Spinal cord (tissue), 10 donors: ENCODE results near the gene SALL2. TPM values are rescaled to one million over a fixed set of nuclear protein-coding genes. Genes with fewer than 3 reads are reported as not detected.

Source experiments
- DNase-seq, 6 donors: peaks; one replicate each; pipeline versions ENCODE4 v3.0.0 to v3.0.0-alpha.2; 2013 to 2015; ENCODE audit warnings: low spot score in 6 of 6, low read depth in 4 of 6
- H3K27ac ChIP-seq: one replicate; pipeline ENCODE4 v1.5.1; 2013; ENCODE audit warnings: low read depth, low read length, control low read depth
- H3K27me3 ChIP-seq: one replicate; pipeline ENCODE4 v1.6.1; 2013; ENCODE audit warnings: low read length; ENCODE audit not compliant: control insufficient read depth, insufficient read depth
- H3K36me3 ChIP-seq: one replicate; pipeline ENCODE4 v1.6.1; 2013; ENCODE audit warnings: low read length; ENCODE audit not compliant: control insufficient read depth, insufficient read depth
- H3K4me1 ChIP-seq: one replicate; pipeline ENCODE4 v1.6.1; 2013; ENCODE audit warnings: low read length; ENCODE audit not compliant: control insufficient read depth, insufficient read depth
- H3K4me3 ChIP-seq: one replicate; pipeline ENCODE4 v1.5.1; 2013; ENCODE audit warnings: low read depth, low read length, control low read depth
- H3K9me3 ChIP-seq: one replicate; pipeline ENCODE4 v1.6.1; 2013; ENCODE audit warnings: low read length; ENCODE audit not compliant: control insufficient read depth, insufficient read depth
- WGBS: methylation state at CpG from one replicate; pipeline ENCODE4 v1.1.5; 2013; ENCODE audit warnings: missing lambda C conversion rate; ENCODE audit not compliant: insufficient coverage; 5-methylcytosine and 5-hydroxymethylcytosine counted together
- polyA plus RNA-seq, 2 donors: library from polyadenylated mRNA; unstranded; fragments of 120-200 nt; gene quantifications; one replicate each; pipeline ENCODE4 v1.2.1, GENCODE V29; 2013; ENCODE audit not compliant: insufficient read length in 2 of 2
- total RNA-seq, 2 donors: library from RNA; depleted of rRNA in 1 of 2; stranded (reverse); fragments of 120-200 nt in 1 of 2; fragments of >200 nt in 1 of 2; gene quantifications; one replicate each; pipeline versions ENCODE4 v1.2.3 to v1.2.4, GENCODE V29; 2013 to 2014
- donor health status: healthy.

Gene SALL2
- total and polyA plus RNA-seq, 4 donors, result 36.9 to 158 (median 84.0) TPM

GRCh38 chr14:21528381-21529348 lies 2.5 kb upstream of the SALL2 start:
- DNase-seq, result no peak
- 88% methylated on average over 2 of the region's 4 CpGs for WGBS
- Histone ChIP-seq H3K4me1 (peaks cover 25% of the 10 kb centered on the region), H3K36me3 (peaks cover 18% of the 10 kb centered on the region), H3K27me3 (no peaks in the 10 kb centered on the region), H3K9me3 (no peaks in the 10 kb centered on the region), H3K27ac (no peak overlapping the region), H3K4me3 (no peak overlapping the region)

DNA sequence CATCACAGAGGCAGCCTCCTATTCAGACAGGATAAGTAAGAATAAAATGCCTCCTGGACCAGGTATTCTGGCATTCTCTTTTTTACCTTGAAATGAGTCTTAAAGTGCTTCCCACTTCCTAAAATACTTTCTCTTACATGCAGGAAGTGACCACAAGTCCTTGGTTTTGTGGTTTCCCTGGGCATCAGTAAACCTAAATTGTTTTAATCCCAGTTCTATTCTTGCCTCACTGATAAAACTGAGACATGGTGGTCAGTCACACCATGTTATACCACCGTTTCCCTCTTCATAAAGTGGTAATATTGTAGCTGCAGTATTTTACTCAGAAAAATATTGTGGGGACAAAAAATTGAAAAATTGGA lies 1.2 kb upstream of the SALL2 start:
- H3K4me3 ChIP-seq, result peak overlapping the region; percentile 74
- H3K36me3 ChIP-seq, result peaks cover 31% of the 10 kb centered on the region
- H3K27ac ChIP-seq, result peak overlapping the region; percentile 65
- no CpG with 5 or more reads among the region's 1 CpG for WGBS
- no peaks in the 10 kb centered on the region for H3K9me3 ChIP-seq
- H3K27me3 ChIP-seq, result no peaks in the 10 kb centered on the region
- DNase-seq, result no peak
- H3K4me1 ChIP-seq, result peaks cover 39% of the 10 kb centered on the region

- H3K27me3 ChIP-seq, result no peaks in the 10 kb centered on the region
- peaks cover 36% of the 10 kb centered on the region for H3K36me3 ChIP-seq
- DNase-seq, result peak in 1 of 6 donors; percentile 85
- H3K4me1 ChIP-seq, result peaks cover 44% of the 10 kb centered on the region
- WGBS, result 0% methylated on average over 5 of the region's 13 CpGs
- peak overlapping the region; percentile 74 for H3K4me3 ChIP-seq
- no peaks in the 10 kb centered on the region for H3K9me3 ChIP-seq
- H3K27ac ChIP-seq, result peak overlapping the region; percentile 65
Observed at GRCh38 chr14:21526672-21527317, 649 bp upstream of the SALL2 start.

DNA sequence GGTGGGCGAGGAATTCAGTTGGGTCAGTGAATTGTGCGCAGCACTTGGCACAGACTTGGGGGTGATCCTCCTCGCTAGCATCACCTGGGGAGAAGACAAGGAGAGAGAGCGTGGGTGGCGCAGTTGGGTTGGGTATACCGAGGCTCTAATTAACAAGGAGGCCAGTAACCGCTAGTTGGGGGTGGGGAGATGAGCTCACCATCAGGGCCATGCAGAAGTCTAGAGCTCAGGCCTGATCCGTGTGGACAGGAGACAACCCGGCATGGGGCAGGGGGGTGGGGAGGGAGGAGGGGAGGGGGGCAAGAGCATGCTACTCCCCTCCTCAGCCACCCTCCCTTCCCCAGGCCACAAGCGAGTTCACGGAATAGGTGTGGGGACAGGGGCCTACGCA lies 580 bp downstream of the SALL2 start:
- WGBS, result 9% methylated on average over 6 of the region's 12 CpGs
- H3K27ac ChIP-seq, result peak overlapping the region; percentile 65
- H3K9me3 ChIP-seq, result no peaks in the 10 kb centered on the region
- peak in 2 of 6 donors; percentile 59 to 75 for DNase-seq
- H3K36me3 ChIP-seq, result peaks cover 39% of the 10 kb centered on the region
- H3K4me1 ChIP-seq, result peaks cover 44% of the 10 kb centered on the region
- H3K4me3 ChIP-seq, result peak overlapping the region; percentile 74
- H3K27me3 ChIP-seq, result no peaks in the 10 kb centered on the region

GRCh38 chr14:21524575-21525490 lies 1.3 kb downstream of the SALL2 start:
- peaks cover 42% of the 10 kb centered on the region for H3K36me3 ChIP-seq
- H3K27ac ChIP-seq, result peak overlapping the region; percentile 61
- WGBS, result 46% methylated on average over 10 of the region's 18 CpGs
- no peak for DNase-seq
- peak overlapping the region; percentile 74 for H3K4me3 ChIP-seq
- peaks cover 44% of the 10 kb centered on the region for H3K4me1 ChIP-seq
- no peaks in the 10 kb centered on the region for H3K27me3 ChIP-seq
- H3K9me3 ChIP-seq, result no peaks in the 10 kb centered on the region

DNA sequence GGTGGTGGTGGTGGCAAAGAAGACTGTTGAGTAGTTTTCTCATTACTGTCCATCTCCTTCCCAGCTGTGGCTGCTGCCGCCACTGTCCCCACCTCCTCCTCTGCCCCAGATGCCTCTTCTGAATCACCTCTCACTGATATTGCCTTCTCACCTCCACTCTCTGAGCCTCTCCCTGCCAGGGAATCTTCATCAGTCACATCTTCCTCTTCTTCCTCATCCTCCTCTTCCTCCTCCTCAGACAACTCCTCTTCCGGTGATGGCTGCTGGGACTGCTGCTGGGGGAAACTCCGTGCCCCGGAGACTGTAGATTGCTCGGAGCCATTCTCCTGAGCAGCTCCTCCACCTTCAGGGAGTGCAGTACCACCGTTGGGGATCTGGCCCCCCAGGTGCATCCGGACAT lies 2.9 kb downstream of the SALL2 start:
- Histone ChIP-seq H3K4me1 (peaks cover 44% of the 10 kb centered on the region), H3K36me3 (peaks cover 42% of the 10 kb centered on the region), H3K4me3 (no peak overlapping the region), H3K27me3 (no peaks in the 10 kb centered on the region), H3K27ac (no peak overlapping the region), H3K9me3 (no peaks in the 10 kb centered on the region)
- 81% methylated on average over 7 of the region's 7 CpGs for WGBS
- DNase-seq, result no peak

- Histone ChIP-seq H3K27ac (no peak overlapping the region), H3K36me3 (peaks cover 42% of the 10 kb centered on the region), H3K4me3 (no peak overlapping the region), H3K27me3 (no peaks in the 10 kb centered on the region), H3K9me3 (no peaks in the 10 kb centered on the region), H3K4me1 (peaks cover 37% of the 10 kb centered on the region)
- no peak for DNase-seq
- 80% methylated on average over 1 of the region's 2 CpGs for WGBS
Observed at GRCh38 chr14:21521501-21521900, 4.6 kb downstream of the SALL2 start.

- H3K36me3 ChIP-seq, result peaks cover 42% of the 10 kb centered on the region
- peaks cover 37% of the 10 kb centered on the region for H3K4me1 ChIP-seq
- no peaks in the 10 kb centered on the region for H3K27me3 ChIP-seq
- H3K4me3 ChIP-seq, result no peak overlapping the region
- no CpG with 5 or more reads among the region's 1 CpG for WGBS
- DNase-seq, result peak in 1 of 6 donors; percentile 54
- no peaks in the 10 kb centered on the region for H3K9me3 ChIP-seq
- H3K27ac ChIP-seq, result no peak overlapping the region
Observed at GRCh38 chr14:21520767-21521166, 5.4 kb downstream of the SALL2 start.

DNA sequence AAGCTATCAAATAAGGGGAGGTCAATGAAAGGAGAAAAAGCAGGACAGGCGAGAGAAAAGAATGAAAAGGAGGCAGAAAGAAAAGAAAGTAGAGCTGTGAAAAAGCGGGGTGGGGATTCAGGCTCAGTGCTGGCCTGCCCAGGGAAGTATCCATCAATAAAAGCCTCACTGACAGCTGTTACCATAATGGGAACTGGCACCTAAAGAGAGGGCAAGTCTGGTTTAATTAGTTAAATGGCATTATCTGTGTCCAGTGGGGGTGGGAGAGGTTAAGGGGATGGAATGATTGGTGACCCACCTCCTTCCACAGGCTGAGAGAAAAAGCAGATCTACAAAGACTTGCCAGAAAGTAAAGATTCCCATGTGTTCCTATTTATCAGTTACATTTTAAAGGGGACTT lies 7.4 kb downstream of the SALL2 start:
- peaks cover 20% of the 10 kb centered on the region for H3K4me1 ChIP-seq
- 0% methylated on average over 1 of the region's 2 CpGs for WGBS
- no peaks in the 10 kb centered on the region for H3K9me3 ChIP-seq
- peaks cover 25% of the 10 kb centered on the region for H3K36me3 ChIP-seq
- no peak overlapping the region for H3K4me3 ChIP-seq
- peak in 1 of 6 donors; percentile 44 for DNase-seq
- H3K27me3 ChIP-seq, result no peaks in the 10 kb centered on the region
- H3K27ac ChIP-seq, result no peak overlapping the region
